ENCODE measurements around the gene CDC20. TPM values are rescaled to one million over a fixed set of nuclear protein-coding genes. Genes with fewer than 3 reads are reported as not detected.
A peak's percentile ranks its signal among the peaks of the same experiment; 100 is the strongest.

CDC20 gene
- polyA plus RNA-seq, 1 of the 3 experiments (the other 2 are of a cell fraction), result 82.7 TPM

- TF ChIP-seq USF1 (IDR thresholded peaks at IDR 0.05; ENCODE audit: borderline replicate concordance, low read depth), result no peak
- TF ChIP-seq, protein P1, sequence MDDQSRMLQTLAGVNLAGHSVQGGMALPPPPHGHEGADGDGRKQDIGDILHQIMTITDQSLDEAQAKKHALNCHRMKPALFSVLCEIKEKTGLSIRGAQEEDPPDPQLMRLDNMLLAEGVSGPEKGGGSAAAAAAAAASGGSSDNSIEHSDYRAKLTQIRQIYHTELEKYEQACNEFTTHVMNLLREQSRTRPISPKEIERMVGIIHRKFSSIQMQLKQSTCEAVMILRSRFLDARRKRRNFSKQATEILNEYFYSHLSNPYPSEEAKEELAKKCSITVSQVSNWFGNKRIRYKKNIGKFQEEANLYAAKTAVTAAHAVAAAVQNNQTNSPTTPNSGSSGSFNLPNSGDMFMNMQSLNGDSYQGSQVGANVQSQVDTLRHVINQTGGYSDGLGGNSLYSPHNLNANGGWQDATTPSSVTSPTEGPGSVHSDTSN (IDR thresholded peaks at IDR 0.05), result no peak
- TF ChIP-seq TAF1 (IDR thresholded peaks at IDR 0.05; ENCODE audit: borderline replicate concordance, low read depth, low read length), result peak; percentile 76; the same call in 1 of the 2 replicates
- TF ChIP-seq FOSL2 (IDR thresholded peaks at IDR 0.05; ENCODE audit: borderline replicate concordance, low read depth), result no peak
- TF ChIP-seq, protein P2, sequence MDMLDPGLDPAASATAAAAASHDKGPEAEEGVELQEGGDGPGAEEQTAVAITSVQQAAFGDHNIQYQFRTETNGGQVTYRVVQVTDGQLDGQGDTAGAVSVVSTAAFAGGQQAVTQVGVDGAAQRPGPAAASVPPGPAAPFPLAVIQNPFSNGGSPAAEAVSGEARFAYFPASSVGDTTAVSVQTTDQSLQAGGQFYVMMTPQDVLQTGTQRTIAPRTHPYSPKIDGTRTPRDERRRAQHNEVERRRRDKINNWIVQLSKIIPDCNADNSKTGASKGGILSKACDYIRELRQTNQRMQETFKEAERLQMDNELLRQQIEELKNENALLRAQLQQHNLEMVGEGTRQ (IDR thresholded peaks at IDR 0.05; ENCODE audit: borderline replicate concordance, low read depth, low read length), result no peak
- TF ChIP-seq CTCF (IDR thresholded peaks at IDR 0.05), result no peak
Observed at GRCh38 chr1:43358746-43359693, at the start of gene CDC20 (continued).

DNA sequence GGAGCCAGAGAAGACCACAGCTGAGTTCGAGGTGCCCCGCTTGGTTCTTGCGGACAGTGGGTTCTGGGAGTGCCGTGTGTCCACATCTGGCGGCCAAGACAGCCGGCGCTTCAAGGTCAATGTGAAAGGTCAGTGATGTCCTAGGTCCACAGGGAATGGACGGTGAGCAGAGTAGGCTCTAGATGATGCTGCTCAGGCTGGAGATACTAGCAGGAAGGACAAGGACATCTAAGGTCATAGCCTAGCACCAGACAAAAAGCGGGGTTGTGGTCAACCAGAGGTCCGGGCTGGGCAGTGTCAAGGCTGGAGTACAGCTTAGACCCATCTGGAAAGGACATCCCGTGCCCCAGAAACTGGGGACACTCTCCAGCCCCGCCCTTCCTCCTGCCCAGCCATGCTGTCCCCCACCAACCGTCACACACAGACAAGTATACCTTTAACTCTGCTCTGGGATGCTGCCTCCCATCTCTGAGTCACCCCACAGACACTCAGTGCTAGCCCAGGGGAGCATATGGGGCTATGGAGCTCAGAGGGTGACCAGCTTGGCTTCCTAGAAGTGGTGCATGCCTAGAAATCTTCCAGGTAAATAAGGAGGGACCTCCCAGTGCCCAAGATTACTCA is 49.3 kb upstream of the CDC20 start:
- H3K4me1 ChIP-seq (ENCODE audit: control insufficient read depth in 1 of 2, insufficient read depth in 2 of 2, low read depth in 1 of 2, low read length in 1 of 2), result no peaks in the 10 kb centered on the region
- no peak overlapping the region for H2AFZ ChIP-seq (ENCODE audit: low read depth)
- H3K9me3 ChIP-seq, result no peaks in the 10 kb centered on the region
- H3K4me3 ChIP-seq (ENCODE audit: low read depth in 2 of 2, low read length in 1 of 2), result no peak overlapping the region
- H3K36me3 ChIP-seq (replicated peaks in 1 of 2; ENCODE audit: control insufficient read depth in 1 of 2, insufficient read depth in 2 of 2, low read length in 1 of 2), result no peaks in the 10 kb centered on the region
- ChIA-PET CTCF (interaction anchor here (1.0 kb wide), 1 partner anchor 82 kb away, joined by 3 read pairs; no protein-coding TSS in a partner anchor), POLR2A (no interaction called here)
- H3K27me3 ChIP-seq (ENCODE audit: insufficient read depth), result no peaks in the 10 kb centered on the region
- WGBS (ENCODE audit: low lambda C conversion rate), result 42% methylated on average over 5 of the region's 13 CpGs
- no peaks in the 10 kb centered on the region for H3K9me2 ChIP-seq
- H4K20me1 ChIP-seq (ENCODE audit: insufficient read depth), result no peaks in the 10 kb centered on the region
- no peaks in the 10 kb centered on the region for H3F3A ChIP-seq (replicated peaks; ENCODE audit: insufficient read depth)
- DNase-seq, result no peak
- H3K79me2 ChIP-seq (ENCODE audit: insufficient read depth), result no peaks in the 10 kb centered on the region
- no peak overlapping the region for H3K4me2 ChIP-seq
- no peak overlapping the region for H3K9ac ChIP-seq
- H3K27ac ChIP-seq (ENCODE audit: low read depth in 2 of 2, low read length in 1 of 2), result no peak overlapping the region
- TF ChIP-seq EZH2phosphoT487 (IDR thresholded peaks at IDR 0.05; ENCODE audit: borderline replicate concordance, low read depth) (no peak), FOXJ3 (CRISPR knock-in tag; IDR thresholded peaks at IDR 0.05) (no peak), MEF2A (IDR thresholded peaks at IDR 0.05; ENCODE audit: borderline replicate concordance, low read depth) (no peak), YY1 (IDR thresholded peaks at IDR 0.05; ENCODE audit: low read depth) (no peak)
- TF ChIP-seq, protein P3, sequence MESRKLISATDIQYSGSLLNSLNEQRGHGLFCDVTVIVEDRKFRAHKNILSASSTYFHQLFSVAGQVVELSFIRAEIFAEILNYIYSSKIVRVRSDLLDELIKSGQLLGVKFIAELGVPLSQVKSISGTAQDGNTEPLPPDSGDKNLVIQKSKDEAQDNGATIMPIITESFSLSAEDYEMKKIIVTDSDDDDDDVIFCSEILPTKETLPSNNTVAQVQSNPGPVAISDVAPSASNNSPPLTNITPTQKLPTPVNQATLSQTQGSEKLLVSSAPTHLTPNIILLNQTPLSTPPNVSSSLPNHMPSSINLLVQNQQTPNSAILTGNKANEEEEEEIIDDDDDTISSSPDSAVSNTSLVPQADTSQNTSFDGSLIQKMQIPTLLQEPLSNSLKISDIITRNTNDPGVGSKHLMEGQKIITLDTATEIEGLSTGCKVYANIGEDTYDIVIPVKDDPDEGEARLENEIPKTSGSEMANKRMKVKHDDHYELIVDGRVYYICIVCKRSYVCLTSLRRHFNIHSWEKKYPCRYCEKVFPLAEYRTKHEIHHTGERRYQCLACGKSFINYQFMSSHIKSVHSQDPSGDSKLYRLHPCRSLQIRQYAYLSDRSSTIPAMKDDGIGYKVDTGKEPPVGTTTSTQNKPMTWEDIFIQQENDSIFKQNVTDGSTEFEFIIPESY (IDR thresholded peaks at IDR 0.05; ENCODE audit: borderline replicate concordance, low read depth), result no peak
